ENCODE results near the gene TFAM.

TFAM gene

GRCh38 chr10:58384999-58385783 lies at the start of gene TFAM:
TFAM (plus strand) TSS chr10:58385410; CDS start chr10:58385548, 138 bp downstream.
- peak; percentile 72 for DNase-seq

DNA sequence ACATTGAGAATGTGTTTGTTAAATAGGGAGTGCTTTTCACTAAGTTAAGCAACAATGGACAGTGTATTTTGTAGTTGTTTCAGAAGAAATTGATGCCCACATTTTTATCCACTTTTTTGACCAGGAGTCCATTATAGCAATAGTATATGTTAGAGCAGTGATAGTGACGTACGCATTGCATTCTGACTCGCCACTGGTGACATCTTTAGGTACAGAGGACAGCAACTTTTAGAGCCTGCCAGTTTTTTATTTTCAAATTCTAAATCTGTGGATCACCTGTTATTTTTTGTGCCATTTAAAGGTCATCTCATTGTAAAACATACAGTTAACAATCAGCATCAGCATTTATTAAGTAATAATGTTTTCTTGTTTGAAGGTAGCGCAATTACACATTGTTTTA lies 49.0 kb upstream of the TFAM start:
- DNase-seq, result no peak

- DNase-seq, result no peak
Observed at GRCh38 chr10:58341422-58341821, 43.8 kb upstream of the TFAM start.

DNA sequence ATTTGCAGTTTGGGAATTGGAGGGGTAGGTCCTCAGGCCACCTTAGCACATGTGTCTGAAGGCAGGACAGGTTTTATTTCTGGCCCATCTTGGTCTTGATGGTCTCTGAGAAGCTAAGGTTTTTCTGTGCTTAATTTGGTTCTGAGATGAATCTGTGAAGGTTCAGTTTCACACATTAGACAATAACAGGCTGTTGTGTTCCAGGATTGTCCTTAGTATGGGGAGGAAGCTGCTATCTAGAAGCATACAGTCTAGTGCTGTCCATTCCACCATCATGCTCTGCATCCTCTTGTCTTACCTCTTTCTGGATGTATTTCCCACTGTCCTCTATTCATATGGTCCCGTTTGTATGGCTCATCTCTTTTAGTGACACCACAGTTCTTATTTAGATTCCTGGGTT lies 43.3 kb upstream of the TFAM start:
- no peak for DNase-seq

DNA sequence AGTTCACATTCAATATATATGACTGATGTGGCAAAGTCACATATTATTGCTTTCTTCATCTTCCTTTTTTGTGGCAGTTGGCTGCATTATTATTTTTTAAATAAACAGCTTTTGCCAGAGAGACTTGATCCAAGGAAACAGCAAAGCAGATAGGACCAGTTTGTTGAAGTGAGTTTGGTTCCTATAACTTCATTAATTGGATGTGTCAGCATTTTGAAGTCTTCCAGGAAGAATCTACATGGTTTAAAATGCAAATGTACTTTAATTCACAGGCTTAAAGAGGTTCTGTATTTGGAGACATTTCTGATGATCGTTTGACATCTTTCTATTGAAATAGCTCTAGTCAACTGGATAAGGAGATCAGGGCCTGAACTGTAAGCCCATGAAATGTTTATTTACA lies 37.2 kb upstream of the TFAM start:
- no peak for DNase-seq

GRCh38 chr10:58348571-58349033 lies 36.6 kb upstream of the TFAM start:
- no peak for DNase-seq

GRCh38 chr10:58350023-58350422 lies 35.2 kb upstream of the TFAM start:
- DNase-seq, result no peak

DNA sequence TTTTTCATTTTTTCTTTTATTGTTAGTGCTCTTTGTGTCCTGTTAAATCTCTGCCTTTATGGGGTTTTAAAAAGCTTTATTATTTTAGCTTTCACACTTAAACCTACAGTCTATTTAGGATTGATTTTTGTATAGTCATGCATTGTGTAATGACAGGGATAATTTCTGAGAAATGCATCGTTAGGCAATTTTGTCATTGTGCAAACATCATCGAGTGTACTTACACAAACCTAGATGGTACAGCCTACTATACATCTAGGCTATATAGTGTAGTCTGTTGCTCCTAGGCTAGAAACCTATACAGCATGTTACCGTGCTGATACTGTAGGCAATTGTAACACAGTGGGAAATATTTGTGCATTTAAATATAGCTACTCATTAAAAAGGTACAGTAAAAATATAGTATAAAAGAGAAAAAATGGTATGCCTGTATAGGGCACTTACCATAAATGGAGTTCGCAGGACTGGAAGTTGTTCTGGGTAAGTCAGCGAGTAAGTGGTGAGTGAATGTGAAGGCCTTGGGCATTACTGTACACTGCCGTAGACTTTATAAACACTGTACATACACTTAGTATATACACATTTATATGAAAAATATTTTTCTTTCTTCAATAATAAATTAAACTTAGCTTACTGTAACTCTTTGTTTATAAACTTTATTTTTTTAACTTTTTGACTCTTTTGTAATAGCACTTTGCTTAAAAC lies 34.4 kb upstream of the TFAM start:
- no peak for DNase-seq

DNA sequence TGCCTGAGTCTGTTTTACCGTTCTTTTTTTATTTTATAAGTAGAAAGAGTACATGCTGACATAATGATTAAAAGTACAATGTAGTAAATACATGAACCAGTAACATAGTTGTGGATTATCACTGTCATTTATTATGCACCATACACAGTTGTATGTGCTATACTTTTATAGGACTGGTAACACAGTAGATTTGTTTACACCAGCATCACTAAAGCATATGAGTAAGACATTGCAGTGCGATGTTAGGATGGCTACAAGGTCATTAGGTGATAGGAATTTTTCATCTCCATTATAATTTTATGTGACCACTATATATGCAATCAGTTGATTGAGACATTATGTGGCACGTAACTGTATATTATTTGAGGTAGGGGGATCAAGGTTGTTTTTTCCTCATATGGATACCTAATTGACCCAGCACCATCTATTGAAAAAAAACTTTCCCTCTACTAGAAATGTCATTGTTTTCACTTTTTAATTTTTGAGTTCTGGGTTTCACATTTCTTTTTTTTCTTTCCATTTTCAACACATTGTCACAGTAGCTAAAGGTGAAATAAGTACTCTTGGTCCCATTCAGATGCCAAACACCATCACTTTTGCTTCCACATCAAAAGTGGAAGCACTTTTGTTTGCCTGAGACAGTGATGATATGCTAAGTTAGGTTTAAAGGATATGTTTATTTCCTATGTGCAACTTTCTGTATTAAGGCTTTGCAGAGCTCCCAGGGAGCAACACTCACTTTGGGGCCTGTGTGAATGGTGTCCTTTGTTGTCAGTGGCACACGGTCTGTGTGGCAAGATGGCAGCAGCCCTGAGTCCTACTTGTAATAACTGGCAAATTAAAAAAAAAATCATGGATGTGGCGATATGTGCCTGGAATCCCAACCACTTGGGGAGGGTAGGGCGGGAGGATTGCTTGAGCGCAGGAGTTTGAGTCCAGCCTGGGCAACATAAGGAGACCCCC lies 33.3 kb upstream of the TFAM start:
- DNase-seq, result no peak

- no peak for DNase-seq
Observed at GRCh38 chr10:58352956-58353610, 32.1 kb upstream of the TFAM start.

DNA sequence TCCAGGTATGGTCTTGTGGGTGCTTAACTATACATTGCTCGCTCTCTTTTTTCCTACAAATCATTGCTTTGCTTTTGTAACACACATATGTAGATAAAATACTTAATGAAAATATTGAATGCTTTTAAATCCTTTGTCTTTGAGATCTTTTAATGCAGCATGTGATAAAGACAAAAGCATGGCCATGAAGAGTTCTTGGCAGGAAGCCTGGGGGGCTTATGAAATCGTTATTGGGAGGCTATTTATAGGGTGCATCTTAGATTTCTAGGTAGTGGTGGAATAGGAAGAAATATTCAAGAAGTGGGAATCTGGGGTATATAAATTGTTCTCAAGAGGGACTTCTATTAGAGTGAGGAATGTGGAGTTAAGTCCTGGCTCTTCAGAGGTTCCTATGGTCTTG lies 28.5 kb upstream of the TFAM start:
- DNase-seq, result no peak

GRCh38 chr10:58358314-58358933 lies 26.8 kb upstream of the TFAM start:
- DNase-seq, result no peak

GRCh38 chr10:58358947-58359346 lies 26.3 kb upstream of the TFAM start:
- DNase-seq, result no peak

DNA sequence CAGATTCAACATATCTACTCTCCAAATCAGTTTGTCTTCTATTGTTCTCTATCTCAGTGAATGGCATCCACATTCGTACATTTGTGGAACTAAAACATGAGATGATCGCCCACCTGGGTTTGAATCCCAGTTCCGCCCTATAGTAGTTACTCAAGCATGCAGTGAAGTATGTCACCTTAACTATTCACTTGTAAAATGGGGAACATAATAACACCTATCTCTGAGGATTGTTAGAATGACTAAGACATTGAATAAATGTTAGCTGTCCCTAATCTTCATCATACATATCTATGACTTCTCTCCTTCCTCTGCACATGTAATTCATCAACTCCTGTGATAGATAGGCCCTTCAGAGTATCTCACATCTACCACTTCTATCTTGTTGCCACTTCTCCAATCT lies 25.7 kb upstream of the TFAM start:
- DNase-seq, result no peak

DNA sequence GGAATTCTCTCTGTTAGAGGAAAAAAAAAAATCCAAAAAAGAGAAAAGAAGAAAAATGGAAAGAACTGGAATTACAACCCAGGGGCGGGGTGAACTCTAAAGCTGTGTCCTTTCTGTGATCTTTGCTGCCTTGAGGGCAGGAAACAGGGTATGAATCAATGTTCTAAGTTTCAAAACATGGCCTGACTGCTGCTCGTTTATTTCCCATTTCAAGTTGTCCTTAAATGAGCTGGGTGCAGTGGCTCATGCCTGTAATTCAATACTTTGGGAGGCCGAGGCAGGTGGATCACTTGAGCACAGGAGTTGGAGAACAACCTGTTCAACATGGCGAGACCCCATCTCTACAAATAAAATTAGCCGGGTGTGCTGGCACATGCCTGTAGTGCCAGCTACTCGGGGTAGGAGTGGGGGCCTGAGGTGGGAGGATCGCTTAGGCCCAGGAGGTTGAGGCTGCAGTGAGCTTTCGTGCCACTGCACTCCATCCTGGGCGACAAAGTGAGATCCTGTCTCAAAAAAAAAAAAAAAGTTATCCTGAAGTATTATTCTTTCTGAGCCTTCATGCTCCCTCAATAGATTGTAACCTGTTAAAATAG lies 24.7 kb upstream of the TFAM start:
- DNase-seq, result no peak

- DNase-seq, result no peak
Observed at GRCh38 chr10:58361353-58361752, 23.9 kb upstream of the TFAM start.

- no peak for DNase-seq
Observed at GRCh38 chr10:58362027-58362789, 23.0 kb upstream of the TFAM start.

DNA sequence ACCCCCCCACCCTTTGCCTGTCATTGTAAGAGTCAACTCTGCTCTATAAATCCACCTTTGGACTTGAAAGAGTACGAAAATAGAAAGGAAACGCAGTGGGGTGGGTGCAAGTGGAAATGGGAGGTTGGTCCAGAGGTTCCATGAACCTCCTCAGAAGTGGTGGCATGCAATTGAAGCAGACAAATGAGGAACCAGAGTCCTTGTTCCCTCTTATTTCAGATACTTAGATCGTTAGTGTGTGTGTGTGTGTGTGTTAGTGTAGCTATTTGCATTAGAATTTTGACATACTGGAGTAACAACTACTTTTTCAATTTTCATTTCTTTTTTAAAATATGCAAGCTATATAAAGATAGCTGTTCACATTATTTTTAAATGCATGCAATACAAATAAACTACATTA lies 18.1 kb upstream of the TFAM start:
- no peak for DNase-seq

DNA sequence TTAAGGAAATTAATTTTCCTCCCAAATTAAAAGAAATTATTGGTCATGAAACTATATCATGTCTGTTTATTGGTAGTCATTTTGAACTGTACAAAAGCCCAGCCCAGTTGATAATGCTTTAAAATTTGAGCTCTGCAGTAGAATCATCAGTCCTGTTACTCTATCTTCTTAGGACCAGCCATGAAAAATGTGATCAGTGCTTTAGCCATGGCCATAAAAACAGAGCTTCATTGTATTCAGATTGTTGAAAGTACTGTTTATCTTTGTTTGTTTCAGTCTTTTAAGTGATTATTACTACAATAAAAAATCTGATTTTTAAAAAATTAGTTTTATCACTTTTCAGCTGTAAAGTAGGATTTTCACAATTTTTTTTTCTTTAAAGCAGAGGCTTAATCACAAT lies 13.7 kb upstream of the TFAM start:
- no peak for DNase-seq

DNA sequence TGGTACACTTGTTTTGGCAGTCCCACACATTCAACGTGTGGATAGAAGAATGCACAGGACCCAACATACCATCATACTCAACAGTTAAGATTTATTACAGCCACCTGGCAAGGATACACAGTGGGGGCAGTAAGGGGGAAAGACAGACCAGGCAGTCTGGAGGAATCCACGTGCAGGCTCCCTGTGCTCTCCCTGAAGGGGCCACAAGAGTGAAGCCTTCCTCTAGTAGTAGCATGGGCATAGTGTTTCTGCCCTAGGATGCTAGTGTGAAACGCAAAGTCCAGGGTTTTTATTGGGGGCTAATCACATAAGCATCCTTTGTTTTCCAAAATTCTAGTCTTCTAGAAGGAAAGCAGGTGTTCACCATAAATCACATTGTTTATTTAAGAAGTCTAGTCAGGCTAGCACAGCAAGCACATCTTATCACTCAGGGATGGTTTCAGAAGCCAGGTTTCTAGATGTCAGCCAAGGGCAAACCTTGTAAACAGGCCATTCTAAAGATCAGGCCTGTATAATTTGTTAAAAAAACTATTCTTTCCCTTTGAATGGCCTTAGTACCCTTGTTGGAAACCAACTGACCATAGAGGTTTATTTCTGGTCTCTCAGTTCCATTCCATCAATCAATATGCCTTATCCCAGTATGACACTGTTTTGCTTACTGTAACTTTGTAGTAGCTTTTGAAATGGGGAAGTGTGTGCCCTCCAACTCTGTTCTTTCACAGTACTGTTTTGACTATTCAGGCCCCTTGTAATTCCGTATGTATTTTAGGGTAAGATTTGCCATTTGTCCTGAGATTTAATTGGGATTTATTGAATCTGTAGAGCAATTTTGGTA lies 12.4 kb upstream of the TFAM start:
- DNase-seq, result no peak
